ENCODE measurements around the gene HS6ST2.
"Not testable (repeated sequence)": the region's sequence is repeated elsewhere in the genome, so short reads cannot be mapped to it uniquely, and the experiment has no call there.

Gene HS6ST2

GRCh38 chrX:132948648-132949260 lies 9.7 kb downstream of the HS6ST2 start:
- Histone ChIP-seq H3K4me3 (ENCODE audit: low read depth in 1 of 2, low read length in 2 of 2) (no peak overlapping the region), H3K36me3 (ENCODE audit: control insufficient read depth in 1 of 2, insufficient read depth in 2 of 2, low read length in 2 of 2) (no peaks in the 10 kb centered on the region), H3K9me3 (ENCODE audit: control insufficient read depth in 1 of 2, low read length in 2 of 2) (no peaks in the 10 kb centered on the region), H3K27ac (ENCODE audit: low read depth, low read length) (no peak overlapping the region), H3K4me1 (ENCODE audit: control insufficient read depth in 1 of 2, insufficient read depth in 2 of 2, low read length in 2 of 2) (no peaks in the 10 kb centered on the region), H3K9ac (ENCODE audit: low read depth in 1 of 2, low read length in 2 of 2) (no peak overlapping the region), H3K27me3 (ENCODE audit: control insufficient read depth in 1 of 2, insufficient read depth in 2 of 2, low read length in 2 of 2) (no peaks in the 10 kb centered on the region)

- not testable (repeated sequence) for H3K9me3 ChIP-seq (ENCODE audit: control insufficient read depth in 1 of 2, low read length in 2 of 2); H3K4me1 ChIP-seq (ENCODE audit: control insufficient read depth in 1 of 2, insufficient read depth in 2 of 2, low read length in 2 of 2); H3K27ac ChIP-seq (ENCODE audit: low read depth, low read length); H3K4me3 ChIP-seq (ENCODE audit: low read depth in 1 of 2, low read length in 2 of 2); H3K9ac ChIP-seq (ENCODE audit: low read depth in 1 of 2, low read length in 2 of 2); H3K27me3 ChIP-seq (ENCODE audit: control insufficient read depth in 1 of 2, insufficient read depth in 2 of 2, low read length in 2 of 2); H3K36me3 ChIP-seq (ENCODE audit: control insufficient read depth in 1 of 2, insufficient read depth in 2 of 2, low read length in 2 of 2)
Observed at GRCh38 chrX:132945055-132945599, 13.3 kb downstream of the HS6ST2 start.

- no peak overlapping the region for H3K4me3 ChIP-seq (ENCODE audit: low read depth in 1 of 2, low read length in 2 of 2)
- no peaks in the 10 kb centered on the region for H3K27me3 ChIP-seq (ENCODE audit: control insufficient read depth in 1 of 2, insufficient read depth in 2 of 2, low read length in 2 of 2)
- no peak overlapping the region for H3K9ac ChIP-seq (ENCODE audit: low read depth in 1 of 2, low read length in 2 of 2)
- no peaks in the 10 kb centered on the region for H3K4me1 ChIP-seq (ENCODE audit: control insufficient read depth in 1 of 2, insufficient read depth in 2 of 2, low read length in 2 of 2)
- H3K27ac ChIP-seq (ENCODE audit: low read depth, low read length) = no peak overlapping the region
- no peaks in the 10 kb centered on the region for H3K9me3 ChIP-seq (ENCODE audit: control insufficient read depth in 1 of 2, low read length in 2 of 2)
- no peaks in the 10 kb centered on the region for H3K36me3 ChIP-seq (ENCODE audit: control insufficient read depth in 1 of 2, insufficient read depth in 2 of 2, low read length in 2 of 2)
Observed at GRCh38 chrX:132940727-132941327, 17.6 kb downstream of the HS6ST2 start.

GRCh38 chrX:132933170-132933569 lies 25.3 kb downstream of the HS6ST2 start:
- H3K36me3 ChIP-seq (ENCODE audit: control insufficient read depth in 1 of 2, insufficient read depth in 2 of 2, low read length in 2 of 2) = no peaks in the 10 kb centered on the region
- H3K27ac ChIP-seq (ENCODE audit: low read depth, low read length) = no peak overlapping the region
- H3K9ac ChIP-seq (ENCODE audit: low read depth in 1 of 2, low read length in 2 of 2) = no peak overlapping the region
- no peaks in the 10 kb centered on the region for H3K9me3 ChIP-seq (ENCODE audit: control insufficient read depth in 1 of 2, low read length in 2 of 2)
- no peaks in the 10 kb centered on the region for H3K27me3 ChIP-seq (ENCODE audit: control insufficient read depth in 1 of 2, insufficient read depth in 2 of 2, low read length in 2 of 2)
- H3K4me3 ChIP-seq (ENCODE audit: low read depth in 1 of 2, low read length in 2 of 2) = no peak overlapping the region
- H3K4me1 ChIP-seq (ENCODE audit: control insufficient read depth in 1 of 2, insufficient read depth in 2 of 2, low read length in 2 of 2) = no peaks in the 10 kb centered on the region

- Histone ChIP-seq H3K9me3 (ENCODE audit: control insufficient read depth in 1 of 2, low read length in 2 of 2) (no peaks in the 10 kb centered on the region), H3K4me1 (ENCODE audit: control insufficient read depth in 1 of 2, insufficient read depth in 2 of 2, low read length in 2 of 2) (no peaks in the 10 kb centered on the region), H3K4me3 (ENCODE audit: low read depth in 1 of 2, low read length in 2 of 2) (no peak overlapping the region), H3K27me3 (ENCODE audit: control insufficient read depth in 1 of 2, insufficient read depth in 2 of 2, low read length in 2 of 2) (no peaks in the 10 kb centered on the region), H3K36me3 (ENCODE audit: control insufficient read depth in 1 of 2, insufficient read depth in 2 of 2, low read length in 2 of 2) (no peaks in the 10 kb centered on the region), H3K27ac (ENCODE audit: low read depth, low read length) (no peak overlapping the region), H3K9ac (ENCODE audit: low read depth in 1 of 2, low read length in 2 of 2) (no peak overlapping the region)
Observed at GRCh38 chrX:132924426-132924825, 34.0 kb downstream of the HS6ST2 start.

GRCh38 chrX:132918523-132918922 lies 39.9 kb downstream of the HS6ST2 start:
- no peak overlapping the region for H3K4me3 ChIP-seq (ENCODE audit: low read depth in 1 of 2, low read length in 2 of 2)
- H3K27me3 ChIP-seq (ENCODE audit: control insufficient read depth in 1 of 2, insufficient read depth in 2 of 2, low read length in 2 of 2) = no peaks in the 10 kb centered on the region
- H3K27ac ChIP-seq (ENCODE audit: low read depth, low read length) = no peak overlapping the region
- H3K9ac ChIP-seq (ENCODE audit: low read depth in 1 of 2, low read length in 2 of 2) = no peak overlapping the region
- H3K36me3 ChIP-seq (ENCODE audit: control insufficient read depth in 1 of 2, insufficient read depth in 2 of 2, low read length in 2 of 2) = no peaks in the 10 kb centered on the region
- H3K4me1 ChIP-seq (ENCODE audit: control insufficient read depth in 1 of 2, insufficient read depth in 2 of 2, low read length in 2 of 2) = no peaks in the 10 kb centered on the region
- H3K9me3 ChIP-seq (ENCODE audit: control insufficient read depth in 1 of 2, low read length in 2 of 2) = no peaks in the 10 kb centered on the region

- Histone ChIP-seq H3K4me1 (ENCODE audit: control insufficient read depth in 1 of 2, insufficient read depth in 2 of 2, low read length in 2 of 2) (no peaks in the 10 kb centered on the region), H3K27ac (ENCODE audit: low read depth, low read length) (no peak overlapping the region), H3K27me3 (ENCODE audit: control insufficient read depth in 1 of 2, insufficient read depth in 2 of 2, low read length in 2 of 2) (no peaks in the 10 kb centered on the region)
Observed at GRCh38 chrX:132916349-132916748, 42.1 kb downstream of the HS6ST2 start.

GRCh38 chrX:132909643-132910042 lies 48.8 kb downstream of the HS6ST2 start:
- Histone ChIP-seq H3K4me1 (ENCODE audit: control insufficient read depth in 1 of 2, insufficient read depth in 2 of 2, low read length in 2 of 2) (no peaks in the 10 kb centered on the region), H3K36me3 (ENCODE audit: control insufficient read depth in 1 of 2, insufficient read depth in 2 of 2, low read length in 2 of 2) (no peaks in the 10 kb centered on the region), H3K9ac (ENCODE audit: low read depth in 1 of 2, low read length in 2 of 2) (no peak overlapping the region), H3K4me3 (ENCODE audit: low read depth in 1 of 2, low read length in 2 of 2) (no peak overlapping the region), H3K27me3 (ENCODE audit: control insufficient read depth in 1 of 2, insufficient read depth in 2 of 2, low read length in 2 of 2) (no peaks in the 10 kb centered on the region), H3K27ac (ENCODE audit: low read depth, low read length) (no peak overlapping the region), H3K9me3 (ENCODE audit: control insufficient read depth in 1 of 2, low read length in 2 of 2) (no peaks in the 10 kb centered on the region)

More at GRCh38 chrX:132916349-132916748, 42.1 kb downstream of the HS6ST2 start:
- no peak overlapping the region for H3K4me3 ChIP-seq (ENCODE audit: low read depth in 1 of 2, low read length in 2 of 2)
- H3K36me3 ChIP-seq (ENCODE audit: control insufficient read depth in 1 of 2, insufficient read depth in 2 of 2, low read length in 2 of 2) = no peaks in the 10 kb centered on the region
- no peaks in the 10 kb centered on the region for H3K9me3 ChIP-seq (ENCODE audit: control insufficient read depth in 1 of 2, low read length in 2 of 2)
- H3K9ac ChIP-seq (ENCODE audit: low read depth in 1 of 2, low read length in 2 of 2) = no peak overlapping the region

- Histone ChIP-seq H3K27ac (ENCODE audit: low read depth, low read length) (no peak overlapping the region), H3K36me3 (ENCODE audit: control insufficient read depth in 1 of 2, insufficient read depth in 2 of 2, low read length in 2 of 2) (no peaks in the 10 kb centered on the region), H3K4me1 (ENCODE audit: control insufficient read depth in 1 of 2, insufficient read depth in 2 of 2, low read length in 2 of 2) (no peaks in the 10 kb centered on the region), H3K9ac (ENCODE audit: low read depth in 1 of 2, low read length in 2 of 2) (no peak overlapping the region), H3K4me3 (ENCODE audit: low read depth in 1 of 2, low read length in 2 of 2) (no peak overlapping the region), H3K27me3 (ENCODE audit: control insufficient read depth in 1 of 2, insufficient read depth in 2 of 2, low read length in 2 of 2) (no peaks in the 10 kb centered on the region), H3K9me3 (ENCODE audit: control insufficient read depth in 1 of 2, low read length in 2 of 2) (no peaks in the 10 kb centered on the region)
Observed at GRCh38 chrX:132908891-132909290, 49.5 kb downstream of the HS6ST2 start.

GRCh38 chrX:132900633-132901293 lies 57.7 kb downstream of the HS6ST2 start:
- no peaks in the 10 kb centered on the region for H3K36me3 ChIP-seq (ENCODE audit: control insufficient read depth in 1 of 2, insufficient read depth in 2 of 2, low read length in 2 of 2)
- H3K27ac ChIP-seq (ENCODE audit: low read depth, low read length) = no peak overlapping the region
- no peak overlapping the region for H3K9ac ChIP-seq (ENCODE audit: low read depth in 1 of 2, low read length in 2 of 2)
- H3K4me3 ChIP-seq (ENCODE audit: low read depth in 1 of 2, low read length in 2 of 2) = no peak overlapping the region
- H3K9me3 ChIP-seq (ENCODE audit: control insufficient read depth in 1 of 2, low read length in 2 of 2) = no peaks in the 10 kb centered on the region
- H3K27me3 ChIP-seq (ENCODE audit: control insufficient read depth in 1 of 2, insufficient read depth in 2 of 2, low read length in 2 of 2) = no peaks in the 10 kb centered on the region
- H3K4me1 ChIP-seq (ENCODE audit: control insufficient read depth in 1 of 2, insufficient read depth in 2 of 2, low read length in 2 of 2) = no peaks in the 10 kb centered on the region
